Left lobe of liver (tissue), 2 donors: ENCODE results near the gene PCDHB11. TPM values are rescaled to one million over a fixed set of nuclear protein-coding genes. Genes with fewer than 3 reads are reported as not detected.
"Not testable (repeated sequence)": the region's sequence is repeated elsewhere in the genome, so short reads cannot be mapped to it uniquely, and the experiment has no call there.

Experiments used
- ATAC-seq: fragments of 200-7000 bp; cut with Tn5 transposase; one replicate; pipeline ENCODE4 v1.9.1; 2020; ENCODE audit warnings: mild to moderate bottlenecking, moderate library complexity
- DNase-seq: peaks from one replicate; pipeline ENCODE4 v3.0.0-alpha.2; 2020; ENCODE audit warnings: low spot score
- total RNA-seq: library from RNA; stranded (reverse); gene quantifications from one replicate; pipeline ENCODE4 v1.2.1, GENCODE V29; 2021
- donor health status: DM: no; HTN: no; CAD: no; lungs with moderate emphysema.
- donor health status: DM: no; HTN: yes; CAD: no.

Gene PCDHB11
- total RNA-seq, 1 donor from 2014 or later: 0.20 TPM

DNA sequence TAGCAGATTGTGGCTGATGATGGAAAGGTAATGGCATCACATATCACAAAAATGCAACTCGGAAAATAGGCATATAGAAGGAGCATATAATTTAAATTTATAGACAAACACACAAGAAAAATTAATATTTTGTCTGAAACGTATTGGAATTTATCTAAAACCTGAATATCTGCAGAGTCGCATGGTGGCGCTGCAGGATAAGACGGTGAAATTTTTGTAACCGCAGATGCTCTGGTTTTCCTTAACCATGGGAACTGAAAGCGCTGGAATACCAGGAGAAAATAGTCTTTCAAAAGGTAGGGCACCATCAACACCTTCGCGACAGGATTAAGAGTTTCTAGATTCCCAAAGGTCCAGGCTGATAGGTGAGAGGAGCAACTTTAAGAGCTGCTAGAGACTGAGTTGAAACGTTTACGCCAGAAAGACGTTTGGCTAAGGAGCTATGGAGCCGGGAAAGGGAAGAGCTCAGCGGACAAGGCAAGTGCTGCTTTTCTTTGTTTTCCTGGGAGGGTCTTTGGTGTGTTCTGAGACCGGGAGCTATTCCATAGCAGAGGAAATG lies 34.8 kb downstream of the PCDHB11 start:
- ATAC-seq (no peak), DNase-seq (no peak)

DNA sequence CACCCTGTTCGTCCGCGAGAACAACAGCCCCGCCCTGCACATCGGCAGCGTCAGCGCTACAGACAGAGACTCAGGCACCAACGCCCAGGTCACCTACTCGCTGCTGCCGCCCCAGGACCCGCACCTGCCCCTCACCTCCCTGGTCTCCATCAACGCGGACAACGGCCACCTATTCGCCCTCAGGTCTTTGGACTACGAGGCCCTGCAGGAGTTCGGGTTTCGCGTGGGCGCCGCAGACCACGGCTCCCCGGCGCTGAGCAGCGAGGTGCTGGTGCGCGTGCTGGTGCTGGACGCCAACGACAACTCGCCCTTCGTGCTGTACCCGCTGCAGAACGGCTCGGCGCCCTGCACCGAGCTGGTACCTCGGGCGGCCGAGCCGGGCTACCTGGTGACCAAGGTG lies 36.5 kb downstream of the PCDHB11 start:
- DNase-seq, ATAC-seq: not testable (repeated sequence)

DNA sequence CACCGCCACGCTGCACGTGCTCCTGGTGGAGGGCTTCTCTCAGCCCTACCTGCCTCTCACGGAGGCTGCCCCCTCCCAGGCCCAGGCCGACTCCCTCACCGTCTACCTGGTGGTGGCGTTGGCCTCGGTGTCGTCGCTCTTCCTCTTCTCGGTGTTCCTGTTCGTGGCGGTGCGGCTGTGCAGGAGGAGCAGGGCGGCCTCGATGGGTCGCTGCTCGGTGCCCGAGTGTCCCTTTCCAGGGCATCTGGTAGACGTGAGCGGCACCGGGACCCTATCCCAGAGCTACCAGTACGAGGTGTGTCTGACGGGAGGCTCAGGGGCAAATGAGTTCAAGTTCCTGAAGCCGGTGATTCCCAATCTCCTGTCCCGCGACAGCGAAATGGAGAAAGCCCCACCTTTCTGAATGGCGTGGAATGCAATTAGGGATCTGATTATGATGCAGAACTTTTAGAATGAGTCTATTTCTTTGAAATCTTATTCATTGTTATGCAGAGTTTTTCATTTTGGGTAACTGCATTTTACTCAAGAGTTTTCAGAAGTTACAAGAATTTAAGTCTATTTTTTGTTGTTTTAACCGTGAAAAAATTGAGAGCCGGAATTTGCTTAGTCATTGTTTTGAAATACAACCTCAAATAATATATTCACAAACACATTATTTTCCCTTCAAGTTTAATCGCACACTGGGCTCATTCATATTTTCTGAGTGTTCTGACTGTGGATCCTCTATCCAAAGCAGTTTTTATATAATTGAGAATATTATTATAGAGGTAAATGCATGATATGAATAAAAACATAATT lies 37.3 kb downstream of the PCDHB11 start:
- ATAC-seq: no peak
- no peak for DNase-seq

DNA sequence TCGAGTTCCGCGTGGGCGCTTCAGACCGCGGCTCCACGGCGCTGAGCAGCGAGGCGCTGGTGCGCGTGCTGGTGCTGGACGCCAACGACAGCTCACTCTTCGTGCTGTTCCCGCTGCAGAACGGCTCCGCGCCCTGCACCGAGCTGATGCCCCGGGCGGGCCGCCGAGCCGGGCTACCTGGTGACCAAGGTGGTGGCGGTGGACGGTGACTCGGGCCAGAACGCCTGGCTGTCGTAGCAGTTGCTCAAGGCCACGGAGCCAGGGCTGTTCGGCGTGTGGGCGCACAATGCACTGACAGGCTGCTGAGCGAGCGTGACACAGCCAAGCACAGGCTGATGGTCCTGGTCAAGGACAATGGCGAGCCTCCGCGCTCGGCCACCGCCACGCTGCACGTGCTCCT lies 42.1 kb downstream of the PCDHB11 start:
- ATAC-seq: no peak
- no peak for DNase-seq

DNA sequence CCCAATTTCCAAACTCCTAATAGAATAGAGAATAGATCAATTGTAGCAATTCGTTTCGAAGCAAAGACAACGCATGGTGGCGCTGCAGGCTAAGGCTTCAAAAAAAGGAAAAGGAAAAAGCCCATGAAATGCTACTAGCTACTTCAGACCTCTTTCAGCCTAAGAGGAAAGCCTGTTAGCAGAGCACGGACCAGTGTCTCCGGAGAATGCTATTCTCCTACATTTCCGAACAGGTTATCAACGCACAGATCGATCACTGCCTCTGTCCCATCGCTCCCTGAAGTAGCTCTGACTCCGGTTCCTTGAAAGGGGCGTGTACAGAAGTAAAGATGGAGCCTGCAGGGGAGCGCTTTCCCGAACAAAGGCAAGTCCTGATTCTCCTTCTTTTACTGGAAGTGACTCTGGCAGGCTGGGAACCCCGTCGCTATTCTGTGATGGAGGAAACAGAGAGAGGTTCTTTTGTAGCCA lies 45.9 kb downstream of the PCDHB11 start, which contains the start of gene PCDHB15:
PCDHB15 (plus strand) TSS at position 146 of the 468 bp plus-strand sequence; CDS start at position 330, 184 bp downstream.
- no peak for ATAC-seq
- no peak for DNase-seq

DNA sequence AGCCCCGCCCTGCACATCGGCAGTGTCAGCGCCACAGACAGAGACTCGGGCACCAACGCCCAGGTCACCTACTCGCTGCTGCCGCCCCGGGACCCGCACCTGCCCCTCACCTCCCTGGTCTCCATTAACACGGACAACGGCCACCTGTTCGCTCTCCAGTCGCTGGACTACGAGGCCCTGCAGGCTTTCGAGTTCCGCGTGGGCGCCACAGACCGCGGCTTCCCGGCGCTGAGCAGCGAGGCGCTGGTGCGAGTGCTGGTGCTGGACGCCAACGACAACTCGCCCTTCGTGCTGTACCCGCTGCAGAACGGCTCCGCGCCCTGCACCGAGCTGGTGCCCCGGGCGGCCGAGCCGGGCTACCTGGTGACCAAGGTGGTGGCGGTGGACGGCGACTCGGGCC lies 47.5 kb downstream of the PCDHB11 start:
- not testable (repeated sequence) for ATAC-seq, DNase-seq

DNA sequence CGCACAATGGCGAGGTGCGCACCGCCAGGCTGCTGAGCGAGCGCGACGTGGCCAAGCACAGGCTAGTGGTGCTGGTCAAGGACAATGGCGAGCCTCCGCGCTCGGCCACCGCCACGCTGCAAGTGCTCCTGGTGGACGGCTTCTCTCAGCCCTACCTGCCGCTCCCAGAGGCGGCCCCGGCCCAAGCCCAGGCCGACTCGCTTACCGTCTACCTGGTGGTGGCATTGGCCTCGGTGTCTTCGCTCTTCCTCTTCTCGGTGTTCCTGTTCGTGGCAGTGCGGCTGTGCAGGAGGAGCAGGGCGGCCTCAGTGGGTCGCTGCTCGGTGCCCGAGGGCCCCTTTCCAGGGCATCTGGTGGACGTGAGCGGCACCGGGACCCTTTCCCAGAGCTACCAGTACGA lies 48.0 kb downstream of the PCDHB11 start:
- not testable (repeated sequence) for DNase-seq, ATAC-seq

DNA sequence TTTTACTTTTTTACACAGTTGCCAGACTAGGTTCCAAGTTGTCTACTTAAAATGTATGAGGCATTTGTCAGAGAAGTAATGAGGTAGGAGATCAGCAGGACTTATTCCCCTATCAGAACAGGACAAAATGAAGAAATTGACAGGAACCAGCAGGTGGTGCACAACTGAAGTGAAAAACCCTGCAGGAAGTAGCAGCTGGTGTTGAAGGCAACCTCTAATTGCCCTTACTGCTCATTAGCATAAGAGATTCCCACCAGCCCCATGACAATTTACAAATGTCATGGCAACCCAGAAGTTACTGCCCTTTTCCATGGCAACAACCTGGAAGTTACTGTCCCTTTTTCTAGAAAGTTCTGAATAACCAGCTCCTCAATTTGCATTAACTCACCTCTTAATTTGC lies 51.1 kb downstream of the PCDHB11 start:
- ATAC-seq (no peak), DNase-seq (no peak)

Other genes with a start within 250 kb of the PCDHB11 start
- gene PCDHAC2, start 233.2 kb upstream of the PCDHB11 start, total RNA-seq: 0.86 TPM
- gene PCDHB1, start 148.3 kb upstream of the PCDHB11 start, total RNA-seq: not detected
- gene PCDHB2, start 105.0 kb upstream of the PCDHB11 start, total RNA-seq: 0.08 TPM
- gene PCDHB3, start 99.2 kb upstream of the PCDHB11 start, total RNA-seq: 0.15 TPM
- gene PCDHB4, start 77.8 kb upstream of the PCDHB11 start, total RNA-seq: 0.35 TPM
- 0.33 TPM for gene PCDHB5, start 64.4 kb upstream of the PCDHB11 start, total RNA-seq
- gene PCDHB6, start 49.6 kb upstream of the PCDHB11 start, total RNA-seq: 0.10 TPM
- 0.25 TPM for gene PCDHB7, start 27.0 kb upstream of the PCDHB11 start, total RNA-seq
- not detected for gene PCDHB8, start 21.8 kb upstream of the PCDHB11 start, total RNA-seq
- gene PCDHB16, start 17.2 kb upstream of the PCDHB11 start, total RNA-seq: 0.58 TPM
- 0.05 TPM for gene PCDHB9, start 12.5 kb upstream of the PCDHB11 start, total RNA-seq
- gene PCDHB10, start 7.3 kb upstream of the PCDHB11 start, total RNA-seq: 0.28 TPM
- 0.28 TPM for gene PCDHB12, start 9.1 kb downstream of the PCDHB11 start, total RNA-seq
- 0.65 TPM for gene PCDHB13, start 14.3 kb downstream of the PCDHB11 start, total RNA-seq
- gene PCDHB14, start 23.7 kb downstream of the PCDHB11 start, total RNA-seq: 0.75 TPM
- 0.38 TPM for gene PCDHB15, start 45.8 kb downstream of the PCDHB11 start, total RNA-seq
- gene SLC25A2, start 104.4 kb downstream of the PCDHB11 start, total RNA-seq: 0.25 TPM
- 20.6 TPM for gene TAF7, start 121.2 kb downstream of the PCDHB11 start, total RNA-seq
- 0.10 TPM for gene PCDHGA1, start 130.9 kb downstream of the PCDHB11 start, total RNA-seq
- gene PCDHGA2, start 139.1 kb downstream of the PCDHB11 start, total RNA-seq: 1.1 TPM
- 0.60 TPM for gene PCDHGA3, start 144.2 kb downstream of the PCDHB11 start, total RNA-seq
- gene PCDHGB1, start 150.5 kb downstream of the PCDHB11 start, total RNA-seq: 0.63 TPM
- gene PCDHGA4, start 155.4 kb downstream of the PCDHB11 start, total RNA-seq: 0.53 TPM
- gene PCDHGB2, start 160.4 kb downstream of the PCDHB11 start, total RNA-seq: 0.81 TPM
- gene PCDHGA5, start 164.5 kb downstream of the PCDHB11 start, total RNA-seq: 0.35 TPM
- gene PCDHGB3, start 170.6 kb downstream of the PCDHB11 start, total RNA-seq: 0.83 TPM
- 0.68 TPM for gene PCDHGA6, start 174.3 kb downstream of the PCDHB11 start, total RNA-seq
- gene PCDHGA7, start 183.1 kb downstream of the PCDHB11 start, total RNA-seq: 0.33 TPM
- gene PCDHGB4, start 188.1 kb downstream of the PCDHB11 start, total RNA-seq: 2.2 TPM
- gene PCDHGA8, start 193.0 kb downstream of the PCDHB11 start, total RNA-seq: 0.35 TPM
- gene PCDHGB5, start 198.3 kb downstream of the PCDHB11 start, total RNA-seq: 4.2 TPM
- gene PCDHGA9, start 203.2 kb downstream of the PCDHB11 start, total RNA-seq: 0.65 TPM
- 2.3 TPM for gene PCDHGB6, start 208.4 kb downstream of the PCDHB11 start, total RNA-seq
- gene PCDHGA10, start 213.4 kb downstream of the PCDHB11 start, total RNA-seq: 2.2 TPM
- 2.0 TPM for gene PCDHGB7, start 218.1 kb downstream of the PCDHB11 start, total RNA-seq
- gene PCDHGA11, start 221.4 kb downstream of the PCDHB11 start, total RNA-seq: 0.68 TPM
- gene PCDHGA12, start 230.9 kb downstream of the PCDHB11 start, total RNA-seq: 1.0 TPM